DMS153 treated with DMSO at 0.1 percent for 48 hours (cell line): ENCODE results near the gene CEP120.

Experiments used
- DNase-seq: peaks from one replicate; lab custom pipeline; 2025; ENCODE audit not compliant: unreplicated experiment; lab: John Stamatoyannopoulos, UW

CEP120 gene

DNA sequence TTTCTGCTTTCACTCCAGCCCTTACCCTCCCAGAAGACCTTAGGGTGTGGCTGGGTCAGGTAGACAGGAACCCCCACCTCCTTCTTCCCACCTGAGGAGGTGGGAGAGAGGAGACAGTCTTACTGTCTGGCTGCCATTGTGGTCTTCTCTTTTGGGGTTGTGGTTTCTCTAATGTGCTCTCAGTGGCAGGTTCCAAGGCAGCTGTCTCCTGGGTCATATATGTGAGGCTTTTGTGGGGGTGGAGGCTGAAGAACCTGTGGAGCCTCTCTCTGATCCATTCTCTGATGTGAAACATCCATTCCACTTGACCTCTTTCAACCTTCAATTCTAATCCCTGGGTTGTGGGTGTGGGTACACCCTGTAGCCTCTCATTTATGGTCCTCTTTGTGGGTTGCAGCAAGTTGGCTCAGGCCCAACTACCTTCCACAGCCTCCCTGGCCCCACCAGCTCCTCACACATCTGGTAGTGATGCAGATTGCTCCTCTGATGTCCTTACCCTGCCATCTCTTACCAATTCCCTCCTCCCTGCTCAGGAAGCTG lies 118.4 kb downstream of the CEP120 start:
- DNase-seq, result no peak

DNA sequence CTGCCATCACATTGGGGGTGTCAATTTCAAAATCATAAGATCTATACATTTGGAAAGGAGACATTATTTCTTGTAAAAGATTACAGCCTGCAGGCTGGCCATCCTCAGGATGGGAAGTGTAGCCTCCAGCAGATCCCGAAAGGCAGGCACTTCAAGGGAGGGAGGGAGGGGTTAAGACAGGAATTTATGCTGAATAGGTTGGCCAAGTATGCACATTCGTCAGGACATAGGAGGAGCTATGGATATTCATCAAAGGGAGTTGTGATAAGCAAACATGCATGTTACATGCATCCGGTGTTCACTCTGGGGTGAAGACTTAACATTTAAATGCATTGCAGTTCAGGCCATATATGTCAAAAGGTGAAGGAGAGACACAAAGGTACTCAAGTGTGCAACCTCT lies 119.4 kb downstream of the CEP120 start:
- DNase-seq, result no peak

DNA sequence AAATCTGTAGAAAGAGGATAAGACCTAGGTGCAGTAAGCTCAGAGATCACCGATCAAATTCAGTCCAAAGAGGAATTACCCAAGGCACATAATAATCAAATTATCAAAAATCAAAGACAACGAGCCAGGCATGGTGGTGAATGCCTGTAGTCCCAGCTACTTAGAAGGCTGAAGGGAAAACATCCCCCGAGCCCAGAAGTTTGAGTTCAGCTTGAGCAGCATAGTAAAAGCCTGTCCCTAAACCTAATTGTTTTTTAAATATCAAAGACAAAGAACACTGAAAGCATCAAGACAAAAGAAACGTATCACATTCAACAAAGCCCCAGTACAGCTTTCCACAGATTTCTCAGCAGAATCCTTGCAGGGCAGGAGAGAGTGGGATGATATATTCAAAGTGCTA lies 122.9 kb downstream of the CEP120 start:
- no peak for DNase-seq

DNA sequence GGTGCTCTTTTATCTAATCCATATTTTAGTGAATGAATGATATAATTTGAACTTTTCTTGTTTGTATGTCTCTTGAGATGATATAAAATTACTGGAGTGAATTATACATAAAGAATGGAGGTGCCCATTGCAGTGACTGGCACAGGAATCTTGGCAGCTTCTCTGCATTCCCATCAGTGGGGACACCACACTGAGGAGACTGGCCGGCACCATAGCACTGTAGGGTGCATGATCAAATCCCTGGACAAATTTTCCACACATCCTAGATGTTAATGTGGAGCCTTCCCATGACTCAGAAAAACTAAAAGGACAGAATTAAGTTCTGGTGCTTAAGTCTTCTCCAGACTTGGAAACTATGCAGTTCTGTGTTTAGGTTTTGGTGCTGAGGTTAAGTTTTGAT lies 124.1 kb downstream of the CEP120 start:
- DNase-seq, result no peak

DNA sequence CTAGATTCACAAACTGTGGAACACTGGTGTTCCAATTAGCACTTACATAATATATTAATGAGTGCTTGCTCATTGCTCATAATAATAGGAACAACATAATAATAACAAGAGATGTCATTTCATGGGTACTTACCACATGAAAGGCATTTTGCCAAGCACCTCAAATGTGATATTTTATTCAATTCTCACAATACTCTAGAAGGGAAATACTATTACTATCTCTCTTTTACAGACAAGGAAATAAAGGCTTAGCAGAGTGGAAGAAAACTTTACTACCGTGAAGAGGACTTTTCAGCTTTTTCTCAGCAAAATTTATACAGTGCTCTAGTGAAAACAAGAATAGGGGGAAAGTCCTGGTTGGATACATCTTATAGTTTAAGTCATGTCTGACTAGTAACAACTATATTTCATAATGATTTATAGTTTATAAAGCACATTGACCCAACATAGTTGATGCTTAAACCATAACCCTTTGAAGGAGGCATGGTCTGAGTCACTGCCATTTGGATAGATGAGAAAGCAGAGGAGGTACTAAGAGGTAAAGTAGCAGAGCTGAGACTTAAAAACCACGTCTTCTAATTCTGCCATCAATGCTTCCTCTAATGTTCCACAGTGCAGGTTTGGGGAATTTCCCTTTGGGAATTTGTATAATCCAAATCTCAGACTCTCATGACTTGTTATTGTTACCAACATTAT lies 124.7 kb downstream of the CEP120 start:
- DNase-seq, result no peak

DNA sequence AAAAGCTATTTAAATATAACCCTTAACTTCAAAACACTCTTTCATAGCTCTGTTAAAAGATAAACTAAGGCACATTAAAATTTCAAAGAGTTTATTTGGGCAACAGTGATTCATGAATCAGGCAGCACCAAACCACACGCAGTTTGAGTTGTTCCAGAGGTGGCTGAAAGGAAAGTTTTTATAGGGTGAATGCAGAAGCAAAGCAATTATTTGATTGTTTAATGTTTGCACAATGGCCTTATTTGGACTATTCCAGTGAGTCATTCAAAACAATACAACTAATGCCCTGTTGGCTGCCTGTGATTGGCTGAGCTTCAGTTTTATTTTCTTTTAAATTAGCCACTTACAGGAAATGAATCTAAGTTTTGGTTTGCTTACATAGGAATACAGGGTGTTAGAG lies 125.3 kb downstream of the CEP120 start:
- no peak for DNase-seq

DNA sequence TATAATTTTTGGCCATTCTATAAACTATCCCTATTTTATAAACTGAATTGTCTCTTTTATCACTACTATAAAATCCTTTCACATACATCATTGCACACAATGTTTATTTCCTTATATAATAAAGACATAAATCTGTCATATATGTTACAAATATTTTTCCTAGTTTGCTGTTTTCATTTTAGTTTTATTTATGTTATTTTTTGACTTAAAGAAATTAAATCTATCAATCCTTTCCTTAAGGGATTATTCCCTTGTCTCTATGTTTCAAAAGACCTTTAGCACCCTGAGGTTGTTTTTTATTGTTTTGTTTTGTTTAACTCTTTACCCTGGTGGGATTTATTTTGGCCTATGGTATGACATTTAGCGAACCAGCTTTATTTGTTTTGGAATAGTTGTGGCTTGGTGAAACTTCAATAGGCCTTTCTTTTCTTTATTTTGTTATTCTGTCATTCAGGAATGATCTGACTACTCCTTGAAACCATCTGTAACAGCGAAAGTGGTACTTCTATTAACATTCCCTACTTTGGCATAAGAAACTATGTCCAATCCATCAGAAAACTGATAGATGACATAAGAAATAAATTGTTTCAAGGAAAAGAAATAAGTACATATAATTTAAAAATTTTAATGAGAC lies 125.9 kb downstream of the CEP120 start:
- no peak for DNase-seq
